ENCODE measurements around the gene KLHL34. TPM values are rescaled to one million over a fixed set of nuclear protein-coding genes. Genes with fewer than 3 reads are reported as not detected.

KLHL34 gene
- not detected in 5 replicates for total RNA-seq (2022; extraction: Qiagen RNA extraction; ENCODE audit: low read depth)

GRCh38 chrX:21658152-21658737 lies at the start of gene KLHL34:
KLHL34 (minus strand) TSS chrX:21658330; CDS start chrX:21657788, 542 bp downstream.

Other genes with a start within 250 kb of the KLHL34 start
- not detected in 5 replicates for gene SMPX, start 99.8 kb upstream of the KLHL34 start, total RNA-seq (2022; extraction: Qiagen RNA extraction; ENCODE audit: low read depth)
- 21.5 to 29.7 TPM (median 25.7 TPM) in 5 replicates for gene MBTPS2, start 181.3 kb upstream of the KLHL34 start, total RNA-seq (2022; extraction: Qiagen RNA extraction; ENCODE audit: low read depth)
- gene YY2, start 197.7 kb upstream of the KLHL34 start, total RNA-seq (2022; extraction: Qiagen RNA extraction; ENCODE audit: low read depth) = 2.0 to 3.1 TPM (median 2.4 TPM) in 5 replicates